Osteoblast (primary cell): ENCODE data around the gene RAP1GDS1. TPM values are rescaled to one million over a fixed set of nuclear protein-coding genes. Genes with fewer than 3 reads are reported as not detected.

Experiments
- DNase-seq: peaks from one replicate; pipeline ENCODE4 v3.0.0; 2011; ENCODE audit warnings: low spot score, mixed read lengths; ENCODE audit not compliant: insufficient read length; ENCODE audit errors: missing footprints
- H2AFZ ChIP-seq: 2 replicates; pipeline ENCODE4 v1.6.0; 2011; ENCODE audit warnings: mild to moderate bottlenecking, low read length
- H3K27ac ChIP-seq: 2 replicates; pipeline ENCODE4 v1.5.1; 2011; ENCODE audit warnings: mild to moderate bottlenecking, low read depth, low read length, moderate library complexity
- H3K27me3 ChIP-seq: 2 replicates; pipeline ENCODE4 v1.6.0; 2012; ENCODE audit warnings: mild to moderate bottlenecking, control low read depth, inconsistent platforms, low read length, moderate library complexity; ENCODE audit not compliant: insufficient read depth
- H3K36me3 ChIP-seq: 2 replicates; pipeline ENCODE4 v1.5.1; 2011; ENCODE audit warnings: mild to moderate bottlenecking, low read length, control low read depth, moderate library complexity; ENCODE audit not compliant: insufficient read depth
- H3K4me1 ChIP-seq: 2 replicates; pipeline ENCODE4 v1.5.1; 2011; ENCODE audit warnings: mild to moderate bottlenecking, low read length, control low read depth, moderate library complexity; ENCODE audit not compliant: insufficient read depth
- H3K4me2 ChIP-seq: 2 replicates; pipeline ENCODE4 v1.6.0; 2011; ENCODE audit warnings: mild to moderate bottlenecking, low read length; ENCODE audit not compliant: insufficient read depth
- H3K4me3 ChIP-seq: fragments of 200-600 bp; sonication (generic); 3 replicates; pipeline ENCODE4 v1.5.1; 2012; ENCODE audit warnings: mild to moderate bottlenecking, low read length, inconsistent platforms; ENCODE audit not compliant: insufficient read depth
- H3K79me2 ChIP-seq: 2 replicates; pipeline ENCODE4 v1.6.0; 2012; ENCODE audit warnings: mild to moderate bottlenecking, low read length, control low read depth, inconsistent platforms; ENCODE audit not compliant: insufficient read depth
- H3K9me3 ChIP-seq: 2 replicates; pipeline ENCODE4 v1.5.1; 2011; ENCODE audit warnings: low read depth, low read length, control low read depth
- H4K20me1 ChIP-seq: 2 replicates; pipeline ENCODE4 v1.6.0; 2012; ENCODE audit warnings: mild to moderate bottlenecking, low read length, control low read depth; ENCODE audit not compliant: insufficient read depth
- total RNA-seq: library from RNA; depleted of rRNA; stranded (reverse); fragments of >200 nt; gene quantifications from 2 replicates; pipeline ENCODE4 v1.2.3, GENCODE V29; 2012
- TF ChIP-seq, protein P1 (sequence below): IDR thresholded peaks from 2 replicates; pipeline ENCODE4 v1.5.1; 2011; ENCODE audit warnings: mild to moderate bottlenecking, low read depth, low read length, moderate library complexity; ENCODE audit errors: extremely low read depth

The RAP1GDS1 gene
- total RNA-seq, 1 donor: 60.1 TPM

GRCh38 chr4:98293104-98293887 is 32.1 kb downstream of the RAP1GDS1 start:
- Histone ChIP-seq H3K4me1 (peaks cover 22% of the 10 kb centered on the region), H3K27ac (peak overlapping the region; percentile 72), H3K4me3 (peak overlapping the region; percentile 41), H4K20me1 (no peaks in the 10 kb centered on the region), H3K27me3 (no peaks in the 10 kb centered on the region), H3K9me3 (no peaks in the 10 kb centered on the region), H3K36me3 (no peaks in the 10 kb centered on the region), H2AFZ (no peak overlapping the region), H3K4me2 (peak overlapping the region; percentile 52), H3K79me2 (peaks cover 54% of the 10 kb centered on the region)
- DNase-seq: no peak
- TF ChIP-seq, protein P1, sequence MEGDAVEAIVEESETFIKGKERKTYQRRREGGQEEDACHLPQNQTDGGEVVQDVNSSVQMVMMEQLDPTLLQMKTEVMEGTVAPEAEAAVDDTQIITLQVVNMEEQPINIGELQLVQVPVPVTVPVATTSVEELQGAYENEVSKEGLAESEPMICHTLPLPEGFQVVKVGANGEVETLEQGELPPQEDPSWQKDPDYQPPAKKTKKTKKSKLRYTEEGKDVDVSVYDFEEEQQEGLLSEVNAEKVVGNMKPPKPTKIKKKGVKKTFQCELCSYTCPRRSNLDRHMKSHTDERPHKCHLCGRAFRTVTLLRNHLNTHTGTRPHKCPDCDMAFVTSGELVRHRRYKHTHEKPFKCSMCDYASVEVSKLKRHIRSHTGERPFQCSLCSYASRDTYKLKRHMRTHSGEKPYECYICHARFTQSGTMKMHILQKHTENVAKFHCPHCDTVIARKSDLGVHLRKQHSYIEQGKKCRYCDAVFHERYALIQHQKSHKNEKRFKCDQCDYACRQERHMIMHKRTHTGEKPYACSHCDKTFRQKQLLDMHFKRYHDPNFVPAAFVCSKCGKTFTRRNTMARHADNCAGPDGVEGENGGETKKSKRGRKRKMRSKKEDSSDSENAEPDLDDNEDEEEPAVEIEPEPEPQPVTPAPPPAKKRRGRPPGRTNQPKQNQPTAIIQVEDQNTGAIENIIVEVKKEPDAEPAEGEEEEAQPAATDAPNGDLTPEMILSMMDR: no peak

- no peak overlapping the region for H3K27ac ChIP-seq
- H3K27me3 ChIP-seq: no peaks in the 10 kb centered on the region
- TF ChIP-seq, protein P1: no peak
- DNase-seq: no peak
- peaks cover 7% of the 10 kb centered on the region for H3K4me1 ChIP-seq
- no peaks in the 10 kb centered on the region for H3K9me3 ChIP-seq
- peaks cover 29% of the 10 kb centered on the region for H3K79me2 ChIP-seq
- no peak overlapping the region for H3K4me2 ChIP-seq
- H4K20me1 ChIP-seq: no peaks in the 10 kb centered on the region
- H3K36me3 ChIP-seq: no peaks in the 10 kb centered on the region
- H3K4me3 ChIP-seq: no peak overlapping the region
- no peak overlapping the region for H2AFZ ChIP-seq
Measured at GRCh38 chr4:98298022-98298421, 36.8 kb downstream of the RAP1GDS1 start.

DNA sequence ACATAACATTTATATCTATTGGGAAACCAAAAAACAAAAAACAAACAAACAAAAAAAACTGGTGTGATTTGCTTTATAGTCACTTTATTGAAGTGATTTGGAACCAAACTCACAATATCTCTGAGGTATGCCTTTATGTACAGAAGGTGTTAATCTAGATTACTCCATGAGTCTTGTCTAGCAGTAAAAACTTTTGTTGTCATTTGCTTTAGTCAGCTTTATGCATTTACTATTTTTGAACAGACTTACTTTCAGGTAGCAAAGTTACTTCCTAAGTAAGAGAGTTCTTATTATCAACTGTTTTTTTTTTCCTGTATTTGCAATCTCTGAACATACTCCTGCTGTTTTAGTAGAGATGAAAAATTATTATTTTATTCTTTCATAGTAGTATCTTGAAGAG is 39.5 kb downstream of the RAP1GDS1 start:
- DNase-seq: no peak
- Histone ChIP-seq H3K9me3 (no peaks in the 10 kb centered on the region), H3K27ac (no peak overlapping the region), H3K4me2 (no peak overlapping the region), H3K27me3 (no peaks in the 10 kb centered on the region), H3K4me3 (no peak overlapping the region), H4K20me1 (no peaks in the 10 kb centered on the region), H3K79me2 (peaks cover 45% of the 10 kb centered on the region), H3K36me3 (no peaks in the 10 kb centered on the region), H3K4me1 (no peaks in the 10 kb centered on the region), H2AFZ (no peak overlapping the region)
- TF ChIP-seq, protein P1: no peak

- no peaks in the 10 kb centered on the region for H4K20me1 ChIP-seq
- TF ChIP-seq, protein P1: no peak
- H3K4me3 ChIP-seq: no peak overlapping the region
- no peak overlapping the region for H3K4me2 ChIP-seq
- no peak for DNase-seq
- peaks cover 51% of the 10 kb centered on the region for H3K79me2 ChIP-seq
- no peak overlapping the region for H3K27ac ChIP-seq
- H2AFZ ChIP-seq: no peak overlapping the region
- H3K9me3 ChIP-seq: no peaks in the 10 kb centered on the region
- H3K36me3 ChIP-seq: no peaks in the 10 kb centered on the region
- no peaks in the 10 kb centered on the region for H3K27me3 ChIP-seq
- no peaks in the 10 kb centered on the region for H3K4me1 ChIP-seq
Measured at GRCh38 chr4:98305576-98305975, 44.4 kb downstream of the RAP1GDS1 start.
